A549 (cell line): ENCODE data around the gene PI4KA. TPM values are rescaled to one million over a fixed set of nuclear protein-coding genes. Genes with fewer than 3 reads are reported as not detected.

ENCODE experiments used
- ATAC-seq, 2 experiments: fragments of 200-7000 bp in 1 of 2; fragments of >200 bp in 1 of 2; cut with Nextera tagmentation in 1 of 2; cut with Tn5 transposase in 1 of 2; 3 replicates each; pipeline versions ENCODE4 v1.8.0 to v1.9.1; 2018 to 2020; ENCODE audit warnings: mild to moderate bottlenecking in 1 of 2, moderate library complexity in 1 of 2
- CTCF ChIA-PET: fragments of 300-600 bp; sonication (Branson Sonifier 250); formaldehyde crosslinking; extraction: SDS; loops from one replicate; lab custom pipeline; 2021; ENCODE audit warnings: antibody characterized with exemption, inconsistent platforms; lab: Yijun Ruan, JAX
- POLR2A ChIA-PET: fragments of 350-600 bp; formaldehyde crosslinking; extraction: SDS; loops from one replicate; lab custom pipeline; 2021; ENCODE audit warnings: antibody characterized with exemption, inconsistent platforms; lab: Yijun Ruan, JAX
- DNase-seq, 2 experiments: peaks; one replicate each; pipeline versions ENCODE4 v3.0.0 to v3.0.0-alpha.2; 2011 to 2016; ENCODE audit warnings: low read depth in 1 of 2, low spot score in 1 of 2
- FAIRE-seq: peaks from 2 replicates; lab custom pipeline; 2011; peaks lifted over from hg19 to GRCh38; lab: Jason Lieb, UNC
- H3K27ac ChIP-seq, 2 experiments: fragments of >200 bp; sonication (Bioruptor Twin); formaldehyde crosslinking; 3 replicates each; pipeline ENCODE4 v1.5.1; 2016 to 2017
- H3K4me1 ChIP-seq: fragments of >200 bp; sonication (Bioruptor Twin); formaldehyde crosslinking; 3 replicates; pipeline ENCODE4 v1.6.1; 2016
- H3K4me2 ChIP-seq: fragments of >200 bp; sonication (Bioruptor Twin); formaldehyde crosslinking; 3 replicates; pipeline ENCODE4 v1.6.1; 2016
- H3K4me3 ChIP-seq: fragments of >200 bp; sonication (Bioruptor Twin); formaldehyde crosslinking; 3 replicates; pipeline ENCODE4 v1.5.1; 2016
- H3K9me3 ChIP-seq: fragments of >200 bp; sonication (Bioruptor Twin); formaldehyde crosslinking; 3 replicates; pipeline ENCODE4 v1.6.1; 2016
- CBX8 ChIP-seq: fragments of 200-600 bp; sonication (generic); IDR thresholded peaks from 2 replicates; pipeline ENCODE4 v1.6.1; 2016
- CHD2 ChIP-seq: fragments of 150-350 bp; IDR thresholded peaks from 2 replicates; pipeline ENCODE4 v1.6.1; 2014; ENCODE audit warnings: low read length; ENCODE audit not compliant: partially characterized antibody
- CTCF ChIP-seq: fragments of >200 bp; sonication (Bioruptor Twin); formaldehyde crosslinking; IDR thresholded peaks from 3 replicates; pipeline ENCODE4 v1.5.1; 2016
- E2F6 ChIP-seq: IDR thresholded peaks from 2 replicates; pipeline ENCODE4 v1.6.1; 2012; ENCODE audit warnings: low read depth, borderline replicate concordance
- ESRRA ChIP-seq: fragments of 150-350 bp; IDR thresholded peaks from 2 replicates; pipeline ENCODE4 v1.6.1; 2014; ENCODE audit warnings: mild to moderate bottlenecking, low read length, borderline replicate concordance
- GATA3 ChIP-seq: IDR thresholded peaks from 2 replicates; pipeline ENCODE4 v1.6.1; 2012; ENCODE audit warnings: borderline replicate concordance
- HEYL ChIP-seq: fragments of 250-450 bp; sonication (Bioruptor Pico); IDR thresholded peaks from 2 replicates; pipeline ENCODE4 v1.8.0; 2021; ENCODE audit warnings: mild to moderate bottlenecking, moderate library complexity
- HMGXB4 ChIP-seq: fragments of 250-450 bp; sonication (Bioruptor Pico); IDR thresholded peaks from 2 replicates; pipeline ENCODE4 v1.5.0; 2021; ENCODE audit warnings: mild to moderate bottlenecking, moderate library complexity, borderline replicate concordance
- HOXA7 ChIP-seq: fragments of 250-450 bp; sonication (Bioruptor Pico); IDR thresholded peaks from 2 replicates; pipeline ENCODE4 v1.5.0; 2020; ENCODE audit warnings: mild to moderate bottlenecking, moderate library complexity
- NR3C1 ChIP-seq: fragments of >200 bp; sonication (Bioruptor Twin); formaldehyde crosslinking; IDR thresholded peaks from 3 replicates; pipeline ENCODE4 v1.6.1; 2017
- POLR2A ChIP-seq: IDR thresholded peaks from 2 replicates; pipeline ENCODE4 v1.6.1; 2012; ENCODE audit warnings: mild to moderate bottlenecking, low read length
- REST ChIP-seq: fragments of 200-600 bp; sonication (generic); IDR thresholded peaks from 2 replicates; pipeline ENCODE4 v1.6.1; 2016; ENCODE audit warnings: antibody characterized with exemption, mild to moderate bottlenecking, moderate library complexity
- RFX5 ChIP-seq: fragments of 450-650 bp; IDR thresholded peaks from 2 replicates; pipeline ENCODE4 v1.7.1; 2014; ENCODE audit warnings: antibody characterized with exemption, mild to moderate bottlenecking, moderate library complexity
- TP53 ChIP-seq: fragments of 250-450 bp; sonication (Bioruptor Pico); IDR thresholded peaks from 2 replicates; pipeline ENCODE4 v1.5.0; 2021; ENCODE audit warnings: mild to moderate bottlenecking, moderate library complexity
- ZNF302 ChIP-seq: fragments of 250-450 bp; sonication (Bioruptor Pico); IDR thresholded peaks from 2 replicates; pipeline ENCODE4 v1.9.0; 2021; ENCODE audit warnings: inconsistent platforms, mild to moderate bottlenecking, moderate library complexity
- ZSCAN20 ChIP-seq: fragments of 250-450 bp; sonication (Bioruptor Pico); IDR thresholded peaks from 2 replicates; pipeline ENCODE4 v1.8.0; 2022; ENCODE audit warnings: mild to moderate bottlenecking, moderate library complexity
- WGBS: methylation state at CpG from one replicate; pipeline ENCODE4 v1.1.6; 2017; ENCODE audit errors: missing lambda C conversion rate; 5-methylcytosine and 5-hydroxymethylcytosine counted together
- polyA plus RNA-seq, 4 experiments: library from polyadenylated mRNA; depleted of rRNA in 3 of 4; stranded (reverse); fragments of >200 nt; fragmentation: RNase III in 1 of 4; extraction: RNeasy Plus Mini Kit Qiagen cat#74134 plus additional on column Dnase treatment in 1 of 4; gene quantifications; 2 replicates in 3 of 4; 3 replicates in 1 of 4; pipeline ENCODE4 v1.2.3, GENCODE V29; 2011 to 2017

Gene PI4KA
- polyA plus RNA-seq, 2 of the 4 experiments (the other 2 are of a cell fraction): 14.4 to 21.3 TPM

GRCh38 chr22:20813056-20813455 is 45.6 kb downstream of the PI4KA start:
- Histone ChIP-seq H3K4me3 (no peak overlapping the region), H3K27ac (no peak overlapping the region), H3K4me2 (no peak overlapping the region), H3K9me3 (no peaks in the 10 kb centered on the region), H3K4me1 (0 out of 3 replicates have a peak, but pooled peaks cover under 1% of the 10 kb centered on the region)
- CTCF ChIA-PET: interaction anchor here (0.7 kb wide), 1 partner anchor 9 kb away, joined by 3 read pairs; no protein-coding TSS in a partner anchor
- TF ChIP-seq ZNF302 (no peak), ZSCAN20 (no peak), TP53 (no peak), CTCF (no peak), RFX5 (no peak), GATA3 (no peak), HEYL (CRISPR knock-in tag) (no peak), POLR2A (no peak)
- DNase-seq: no peak
- POLR2A ChIA-PET: no interaction called here
- 94% methylated on average over 4 of the region's 4 CpGs for WGBS
- no peak for ATAC-seq
- FAIRE-seq: no peak

- POLR2A ChIA-PET: interaction anchor here (0.7 kb wide), 1 partner anchor 44 kb away, joined by 3 read pairs; no protein-coding TSS in a partner anchor
These were observed 46.5 kb downstream of the PI4KA start for GRCh38 chr22:20811971-20812660.

GRCh38 chr22:20811171-20811570 is 47.4 kb downstream of the PI4KA start:
- no peak for FAIRE-seq
- no peak for ATAC-seq
- ChIA-PET CTCF (no interaction called here), POLR2A (interaction anchor here (0.7 kb wide), 1 partner anchor 45 kb away, joined by 3 read pairs; no protein-coding TSS in a partner anchor)
- H3K4me2 ChIP-seq: no peak overlapping the region
- H3K27ac ChIP-seq: no peak overlapping the region
- DNase-seq: no peak
- 100% methylated on average over 1 of the region's 1 CpG for WGBS
- H3K4me3 ChIP-seq: no peak overlapping the region
- H3K9me3 ChIP-seq: no peaks in the 10 kb centered on the region
- H3K4me1 ChIP-seq: peaks cover 19% of the 10 kb centered on the region
- no peak for TF ChIP-seq HMGXB4 (CRISPR knock-in tag)
- no peak for TF ChIP-seq REST
- TF ChIP-seq NR3C1: no peak
- TF ChIP-seq CTCF: no peak
- no peak for TF ChIP-seq HOXA7 (CRISPR knock-in tag)
- TF ChIP-seq CHD2: no peak

More at GRCh38 chr22:20811971-20812660, 46.5 kb downstream of the PI4KA start:
- WGBS: 100% methylated on average over 5 of the region's 5 CpGs
- DNase-seq: no peak
- CTCF ChIA-PET: interaction anchor here (0.7 kb wide), 1 partner anchor 8 kb away, joined by 3 read pairs; no protein-coding TSS in a partner anchor
- TF ChIP-seq ESRRA (no peak), HMGXB4 (CRISPR knock-in tag) (no peak), CBX8 (no peak), GATA3 (no peak), E2F6 (no peak)
- Histone ChIP-seq H3K9me3 (no peaks in the 10 kb centered on the region), H3K27ac (no peak overlapping the region), H3K4me3 (no peak overlapping the region), H3K4me1 (peaks cover 10% of the 10 kb centered on the region), H3K4me2 (no peak overlapping the region)
- no peak for ATAC-seq
- FAIRE-seq: no peak
